ENCODE measurements around the gene ALCAM.

- no peak for TF ChIP-seq POLR2A (IDR thresholded peaks at IDR 0.05)
- no peak for TF ChIP-seq CTCF (IDR thresholded peaks at IDR 0.05)
- TF ChIP-seq EP300 (IDR thresholded peaks at IDR 0.05; ENCODE audit: low read depth), result no peak
These were observed 31.3 kb downstream of the ALCAM start for GRCh38 chr3:105397974-105398373.

Data from transverse colon (tissue), 3 donors.